HepG2 (cell line): ENCODE results near the gene LACTBL1. TPM values are rescaled to one million over a fixed set of nuclear protein-coding genes. Genes with fewer than 3 reads are reported as not detected.

Experiments used
- ATAC-seq: fragments of 200-7000 bp; cut with Tn5 transposase; 3 replicates; pipeline ENCODE4 v1.9.1; 2020; ENCODE audit warnings: mild to moderate bottlenecking, moderate library complexity
- BruUV-seq: library from RNA; stranded (reverse); fragments of 400-500 nt; replicated peaks from 2 replicates; lab custom pipeline; 2021; lab: Mats Ljungman, UMichigan
- CTCF ChIA-PET: fragments of 300-600 bp; formaldehyde crosslinking; extraction: SDS; loops from one replicate; lab custom pipeline; 2021; ENCODE audit warnings: low total read pairs, inconsistent platforms, low intra/inter-chr PET ratio; lab: Yijun Ruan, JAX
- POLR2A ChIA-PET: fragments of 350-600 bp; sonication (Branson Sonifier 250); formaldehyde crosslinking; loops from one replicate; lab custom pipeline; 2020; ENCODE audit warnings: antibody characterized with exemption, inconsistent platforms; lab: Yijun Ruan, JAX
- DNase-seq: peaks from one replicate; pipeline ENCODE4 v3.0.0-alpha.2; 2015; ENCODE audit warnings: low spot score
- FAIRE-seq: peaks from 3 replicates; lab custom pipeline; 2011; peaks lifted over from hg19 to GRCh38; lab: Jason Lieb, UNC
- H2AFZ ChIP-seq: one replicate; pipeline ENCODE4 v1.6.1; 2011; ENCODE audit warnings: low read length, inconsistent platforms
- H3K27ac ChIP-seq: fragments of 300-600 bp; 3 replicates; pipeline ENCODE4 v1.8.0; 2011; ENCODE audit warnings: mixed run types, mild to moderate bottlenecking, mixed read lengths, low read length, inconsistent platforms; ENCODE audit not compliant: insufficient read depth; ENCODE audit errors: extremely low read length
- H3K27me3 ChIP-seq, 2 experiments: fragments of 200-600 bp in 1 of 2; 2 replicates in 1 of 2; 3 replicates in 1 of 2; pipeline versions ENCODE4 v1.6.0 to v1.8.0; 2011; ENCODE audit warnings: low read length in 2 of 2, mild to moderate bottlenecking in 2 of 2, moderate library complexity in 2 of 2, inconsistent platforms in 1 of 2; ENCODE audit not compliant: insufficient read depth in 2 of 2, control insufficient read depth in 1 of 2
- H3K36me3 ChIP-seq, 2 experiments: fragments of 200-600 bp in 1 of 2; replicated peaks in 1 of 2; 2 replicates in 1 of 2; 3 replicates in 1 of 2; pipeline versions ENCODE4 v1.5.1 to v1.8.0; 2011; ENCODE audit warnings: low read length in 2 of 2, inconsistent platforms in 1 of 2; ENCODE audit not compliant: insufficient read depth in 2 of 2, control insufficient read depth in 1 of 2
- H3K4me1 ChIP-seq: 2 replicates; pipeline ENCODE4 v1.5.1; 2012; ENCODE audit warnings: low read length, inconsistent platforms; ENCODE audit not compliant: insufficient read depth
- H3K4me2 ChIP-seq: 2 replicates; pipeline ENCODE4 v1.6.0; 2011; ENCODE audit warnings: low read depth, low read length, inconsistent platforms
- H3K4me3 ChIP-seq, 3 experiments: fragments of 200-600 bp in 1 of 3; sonication (generic), shearing (Covaris generic) in 1 of 3; replicated peaks in 1 of 3; 2 replicates each; pipeline ENCODE4 v1.5.1; 2011 to 2016; ENCODE audit warnings: low read length in 3 of 3, inconsistent platforms in 2 of 3, low read depth in 2 of 3, mild to moderate bottlenecking in 2 of 3, control low read depth in 1 of 3, mixed read lengths in 1 of 3; ENCODE audit not compliant: insufficient read depth in 1 of 3
- H3K79me2 ChIP-seq: one replicate; pipeline ENCODE4 v1.6.1; 2011; ENCODE audit warnings: low read length, inconsistent platforms; ENCODE audit not compliant: insufficient read depth
- H3K9ac ChIP-seq: 2 replicates; pipeline ENCODE4 v1.6.0; 2011; ENCODE audit warnings: mild to moderate bottlenecking, low read depth, low read length, inconsistent platforms; ENCODE audit not compliant: insufficient read depth
- H3K9me3 ChIP-seq: 2 replicates; pipeline ENCODE4 v1.5.1; 2012; ENCODE audit warnings: mild to moderate bottlenecking, low read length
- H4K20me1 ChIP-seq: 2 replicates; pipeline ENCODE4 v1.6.0; 2011; ENCODE audit warnings: inconsistent platforms, mild to moderate bottlenecking, low read length, moderate library complexity; ENCODE audit not compliant: insufficient read depth
- ETV6 ChIP-seq: sonication (generic); formaldehyde crosslinking; conservative IDR thresholded peaks from 2 replicates; pipeline ENCODE4 v1.4.0; 2020; ENCODE audit warnings: missing genetic modification reagents
- HNRNPK ChIP-seq: fragments of 200-400 bp; formaldehyde crosslinking; IDR thresholded peaks from 2 replicates; pipeline ENCODE4 v1.6.1; 2018; ENCODE audit warnings: low read length, low read depth, moderate library complexity, mild to moderate bottlenecking; ENCODE audit not compliant: poor library complexity, severe bottlenecking
- PAF1 ChIP-seq: IDR thresholded peaks from 2 replicates; pipeline ENCODE4 v1.6.1; 2016; ENCODE audit warnings: missing genetic modification reagents, missing compliant biosample characterization
- PAWR ChIP-seq: sonication (generic); formaldehyde crosslinking; IDR thresholded peaks from 2 replicates; pipeline ENCODE4 v1.4.0; 2020; ENCODE audit warnings: missing genetic modification reagents, mild to moderate bottlenecking, borderline replicate concordance
- PRMT3 ChIP-seq: sonication (generic); formaldehyde crosslinking; IDR thresholded peaks from 2 replicates; pipeline ENCODE4 v1.8.1; 2022; ENCODE audit warnings: low read depth, mild to moderate bottlenecking, moderate library complexity, missing genetic modification reagents, borderline replicate concordance
- SKI ChIP-seq: fragments of 450-650 bp; IDR thresholded peaks from one replicate; pipeline ENCODE4 v1.6.1; 2018; ENCODE audit warnings: mild to moderate bottlenecking; ENCODE audit not compliant: partially characterized antibody
- SNAPC5 ChIP-seq: sonication (generic); formaldehyde crosslinking; IDR thresholded peaks from 2 replicates; pipeline ENCODE4 v1.8.1; 2023; ENCODE audit warnings: mild to moderate bottlenecking, missing genetic modification reagents, borderline replicate concordance
- SRY ChIP-seq: sonication (generic); formaldehyde crosslinking; IDR thresholded peaks from 2 replicates; pipeline ENCODE4 v1.8.0; 2022; ENCODE audit warnings: mild to moderate bottlenecking, missing genetic modification reagents
- THAP9 ChIP-seq: sonication (generic); formaldehyde crosslinking; IDR thresholded peaks from 2 replicates; pipeline ENCODE4; 2020; ENCODE audit warnings: missing genetic modification reagents, mild to moderate bottlenecking, borderline replicate concordance
- ZFP82 ChIP-seq: sonication (generic); formaldehyde crosslinking; IDR thresholded peaks from 2 replicates; pipeline ENCODE4 v1.5.1; 2020; ENCODE audit warnings: mild to moderate bottlenecking, missing genetic modification reagents, borderline replicate concordance
- ZMYM3 ChIP-seq: sonication (generic); formaldehyde crosslinking; IDR thresholded peaks from 2 replicates; pipeline ENCODE4 v1.5.1; 2020; ENCODE audit warnings: mild to moderate bottlenecking, missing genetic modification reagents
- ZNF121 ChIP-seq: sonication (generic); formaldehyde crosslinking; IDR thresholded peaks from 2 replicates; pipeline ENCODE4 v1.5.0; 2020; ENCODE audit warnings: mild to moderate bottlenecking, missing genetic modification reagents
- ZNF207 ChIP-seq: fragments of 450-650 bp; IDR thresholded peaks from 2 replicates; pipeline ENCODE4 v1.6.1; 2016; ENCODE audit warnings: antibody characterized with exemption, borderline replicate concordance
- ZNF30 ChIP-seq: sonication (generic); formaldehyde crosslinking; IDR thresholded peaks from 2 replicates; pipeline ENCODE4 v1.5.0; 2020; ENCODE audit warnings: mild to moderate bottlenecking, missing genetic modification reagents
- ZNF609 ChIP-seq: sonication (generic); formaldehyde crosslinking; IDR thresholded peaks from 2 replicates; pipeline ENCODE4 v1.4.0; 2020; ENCODE audit warnings: mild to moderate bottlenecking, missing genetic modification reagents, borderline replicate concordance
- ZSCAN29 ChIP-seq: sonication (generic); formaldehyde crosslinking; conservative IDR thresholded peaks from 2 replicates; pipeline ENCODE4 v1.4.0; 2020; ENCODE audit warnings: mild to moderate bottlenecking, missing genetic modification reagents
- WGBS: methylation state at CpG from one replicate; pipeline ENCODE4 v1.1.6; 2017; ENCODE audit warnings: low lambda C conversion rate; 5-methylcytosine and 5-hydroxymethylcytosine counted together
- in situ Hi-C: cut with HindIII; loops from 2 replicates; pipeline ENCODE4 v1.10.0; 2017; ENCODE audit warnings: low pct_unique_long_range_greater_than_20kb; ENCODE audit not compliant: extremely low pct_ligation_motif_present
- intact Hi-C: fragments of 100-400 bp; cut with micrococcal nuclease; formaldehyde crosslinking; loops from one replicate; pipeline ENCODE4 v1.10.0; 2022; ENCODE audit not compliant: unreplicated experiment
- polyA plus RNA-seq, 8 experiments: library from polyadenylated mRNA; depleted of rRNA in 3 of 8; stranded (reverse) in 7 of 8; unstranded in 1 of 8; fragments of >200 nt; fragmentation: Illumina TruSeq in 4 of 8; extraction: Trizol in 4 of 8; gene quantifications; 2 replicates each; pipeline versions ENCODE4 v1.2.1 to v1.2.3, GENCODE V29; 2011 to 2016; ENCODE audit warnings: low read depth in 4 of 8, missing spikeins in 1 of 8, mixed read lengths in 1 of 8; ENCODE audit not compliant: insufficient read depth in 1 of 8
- total RNA-seq, 5 experiments: library from RNA; depleted of rRNA; stranded (reverse); fragments of >200 nt; fragmentation: Illumina TruSeq; extraction: Trizol; gene quantifications; 2 replicates each; pipeline ENCODE4 v1.2.3, GENCODE V29; 2016; ENCODE audit warnings: low read depth in 1 of 5

Gene LACTBL1
- total and polyA plus RNA-seq, 2 of the 13 experiments (the other 11 are each of a cell fraction or from before 2014, with no cell fraction given), result 0.12 to 1.3 TPM

GRCh38 chr1:22914156-22914555 lies 58.5 kb downstream of the LACTBL1 start (continued):
- TF ChIP-seq SRY (CRISPR knock-in tag) (no peak), SKI (no peak), PAWR (no peak), THAP9 (no peak), SNAPC5 (CRISPR knock-in tag) (no peak), ZMYM3 (CRISPR knock-in tag) (no peak), HNRNPK (no peak), PRMT3 (CRISPR knock-in tag) (no peak), ZNF121 (no peak)
- TF ChIP-seq, all 625 proteins: peak for 0

GRCh38 chr1:22913421-22914141 lies 59.1 kb downstream of the LACTBL1 start:
- Histone ChIP-seq H3K9ac (no peak overlapping the region), H3K4me1 (no peaks in the 10 kb centered on the region), H3K9me3 (no peaks in the 10 kb centered on the region), H3K4me3 (no peak overlapping the region), H4K20me1 (no peaks in the 10 kb centered on the region), H3K27ac (no peak overlapping the region), H2AFZ (no peak overlapping the region), H3K36me3 (no peaks in the 10 kb centered on the region), H3K79me2 (no peaks in the 10 kb centered on the region), H3K27me3 (peaks cover 3 to 23% of the 10 kb centered on the region in 2 experiments; a peak in 3 of 5 replicates), H3K4me2 (no peak overlapping the region)
- ChIA-PET POLR2A (no interaction called here), CTCF (no interaction called here)
- 49% methylated on average over 23 of the region's 24 CpGs for WGBS
- ATAC-seq (no peak), DNase-seq (no peak), FAIRE-seq (no peak)
- in situ Hi-C loops (no loop called here), intact Hi-C loops (no loop called here)
- BruUV-seq, result no TSS peak
- no peak for TF ChIP-seq ZNF207
- TF ChIP-seq ZFP82 (CRISPR knock-in tag), result no peak
- no peak for TF ChIP-seq PAF1 (CRISPR knock-in tag)
- no peak for TF ChIP-seq ZNF30 (CRISPR knock-in tag)
- TF ChIP-seq ZSCAN29 (CRISPR knock-in tag), result no peak
- TF ChIP-seq ZNF609 (CRISPR knock-in tag), result no peak
- TF ChIP-seq ETV6, result no peak
